Naive B cell (primary cell): ENCODE data around the gene HDGFL3. TPM values are rescaled to one million over a fixed set of nuclear protein-coding genes. Genes with fewer than 3 reads are reported as not detected.
"Not testable (repeated sequence)": the region's sequence is repeated elsewhere in the genome, so short reads cannot be mapped to it uniquely, and the experiment has no call there.

Experiments
- ATAC-seq, 2 donors: fragments of 150-1000 bp; cut with Tn5 transposase; 2 replicates each; pipeline ENCODE4 v1.10.0; 2021; ENCODE audit warnings: low read depth in 2 of 2, mild to moderate bottlenecking in 2 of 2, moderate library complexity in 2 of 2
- DNase-seq: peaks from one replicate; pipeline ENCODE4 v3.0.0; 2022
- H3K27ac Mint-ChIP-seq, 6 donors: one replicate each; pipeline ENCODE4 v1.8.0; 2020 to 2022; ENCODE audit warnings: mild to moderate bottlenecking in 6 of 6, mixed read lengths in 6 of 6, moderate library complexity in 5 of 6, inconsistent platforms in 2 of 6
- H3K27me3 Mint-ChIP-seq, 3 donors: one replicate each; pipeline ENCODE4 v1.8.0; 2021 to 2022; ENCODE audit warnings: mixed read lengths in 3 of 3, mild to moderate bottlenecking in 1 of 3
- H3K36me3 Mint-ChIP-seq, 2 donors: one replicate each; pipeline ENCODE4 v1.8.0; 2020 to 2022; ENCODE audit warnings: mixed read lengths in 2 of 2, inconsistent platforms in 1 of 2, mild to moderate bottlenecking in 1 of 2
- H3K4me1 Mint-ChIP-seq, 3 donors: one replicate each; pipeline ENCODE4 v1.8.0; 2020 to 2022; ENCODE audit warnings: mixed read lengths in 3 of 3, inconsistent platforms in 1 of 3, mild to moderate bottlenecking in 1 of 3, moderate library complexity in 1 of 3
- H3K4me3 Mint-ChIP-seq, 8 donors: one replicate each; pipeline ENCODE4 v1.8.0; 2020 to 2022; ENCODE audit warnings: mild to moderate bottlenecking in 8 of 8, mixed read lengths in 8 of 8, moderate library complexity in 8 of 8, inconsistent platforms in 2 of 8
- H3K9me3 Mint-ChIP-seq, 7 donors: one replicate each; pipeline ENCODE4 v1.8.0; 2020 to 2022; ENCODE audit warnings: mixed read lengths in 7 of 7, mild to moderate bottlenecking in 5 of 7, inconsistent platforms in 2 of 7, moderate library complexity in 1 of 7
- polyA plus RNA-seq, 6 donors: library from polyadenylated mRNA; unstranded; fragments of 300-500 nt; fragmentation: Illumina TruSeq; gene quantifications; one replicate each; pipeline ENCODE4 v1.2.3, GENCODE V29; 2021; ENCODE audit warnings: low read depth in 6 of 6

The HDGFL3 gene
- polyA plus RNA-seq, 6 donors from 2014 or later: 0.70 to 2.5 (median 1.4) TPM

GRCh38 chr15:83178869-83179325 lies 28.7 kb downstream of the HDGFL3 start:
- H3K9me3 Mint-ChIP-seq: no peaks in the 10 kb centered on the region
- ATAC-seq (no peak), DNase-seq (no peak)
- H3K4me1 Mint-ChIP-seq: no peaks in the 10 kb centered on the region
- H3K27me3 Mint-ChIP-seq: peaks cover 0 to 6% (median 0%) of the 10 kb centered on the region in 3 donors
- H3K4me3 Mint-ChIP-seq: no peak overlapping the region
- no peak overlapping the region for H3K27ac Mint-ChIP-seq
- no peaks in the 10 kb centered on the region for H3K36me3 Mint-ChIP-seq

GRCh38 chr15:83178390-83178789 lies 29.2 kb downstream of the HDGFL3 start:
- no peaks in the 10 kb centered on the region for H3K9me3 Mint-ChIP-seq
- H3K27ac Mint-ChIP-seq: peak overlapping the region in 1 of 6 donors; percentile 71
- no peak for DNase-seq
- H3K27me3 Mint-ChIP-seq: peaks cover 0 to 6% (median 0%) of the 10 kb centered on the region in 3 donors
- H3K36me3 Mint-ChIP-seq: no peaks in the 10 kb centered on the region
- H3K4me3 Mint-ChIP-seq: no peak overlapping the region
- ATAC-seq: no peak
- H3K4me1 Mint-ChIP-seq: no peaks in the 10 kb centered on the region

GRCh38 chr15:83174891-83175290 lies 32.7 kb downstream of the HDGFL3 start:
- Mint-ChIP-seq H3K4me1 (no peaks in the 10 kb centered on the region), H3K4me3 (no peak overlapping the region), H3K9me3 (no peaks in the 10 kb centered on the region), H3K27ac (no peak overlapping the region), H3K36me3 (no peaks in the 10 kb centered on the region), H3K27me3 (peaks cover 0 to 3% (median 0%) of the 10 kb centered on the region in 3 donors)
- ATAC-seq (no peak), DNase-seq (no peak)

DNA sequence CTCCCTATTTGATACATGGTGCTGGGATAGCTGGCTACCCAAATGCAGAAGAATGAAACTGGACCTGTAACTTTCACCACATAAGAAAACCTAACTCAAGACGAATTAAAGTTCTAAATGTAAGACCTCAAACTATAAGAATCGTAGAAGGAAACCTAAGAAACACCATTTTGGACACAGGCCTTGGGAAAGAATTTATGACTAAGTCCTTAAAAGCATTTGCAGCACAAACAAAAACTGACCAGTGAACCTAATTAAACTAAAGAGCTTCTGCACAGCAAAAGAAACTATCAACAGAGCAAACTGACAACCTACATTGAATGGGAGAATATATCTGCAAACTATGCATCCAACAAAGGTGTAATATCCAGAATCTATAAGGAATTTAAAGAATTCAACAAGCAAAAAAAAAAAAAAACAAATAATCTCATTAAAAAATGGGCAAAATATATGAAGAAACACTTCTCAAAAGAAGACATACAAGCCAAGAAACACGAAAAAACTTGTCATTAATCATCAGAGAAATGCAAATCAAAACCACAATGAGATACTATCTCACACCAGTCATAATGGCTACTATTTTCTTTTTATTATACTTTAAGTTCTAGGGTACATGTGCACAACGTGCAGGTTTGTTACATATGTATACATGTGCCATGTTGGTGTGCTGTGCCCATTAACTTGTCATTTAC lies 37.0 kb downstream of the HDGFL3 start:
- Mint-ChIP-seq H3K4me3 (no peak overlapping the region), H3K4me1 (no peaks in the 10 kb centered on the region), H3K27me3 (no peaks in the 10 kb centered on the region), H3K9me3 (peaks cover 4 to 23% (median 12%) of the 10 kb centered on the region in 7 donors), H3K36me3 (peaks cover 0 to 12% of the 10 kb centered on the region in 2 donors), H3K27ac (no peak overlapping the region)
- no peak for ATAC-seq
- no peak for DNase-seq

DNA sequence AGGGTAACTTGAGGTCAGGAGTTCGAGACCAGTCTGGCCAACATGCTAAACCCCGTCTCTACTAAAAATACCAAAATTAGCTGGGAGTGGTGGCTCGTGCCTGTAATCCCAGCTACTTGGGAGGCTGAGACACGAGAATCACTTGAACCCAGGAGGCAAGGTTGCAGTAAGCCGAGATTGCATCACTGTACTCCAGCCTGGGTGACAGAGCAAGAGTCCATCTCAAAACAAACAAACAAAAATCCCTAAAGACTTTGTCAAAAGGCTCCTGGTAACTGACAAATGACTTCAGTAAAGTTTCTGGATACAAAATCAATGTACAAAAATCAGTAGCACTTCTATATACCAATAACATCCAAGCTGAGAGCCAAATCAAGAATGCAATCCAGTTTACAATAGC lies 38.0 kb downstream of the HDGFL3 start:
- H3K36me3 Mint-ChIP-seq: peaks cover 6 to 12% of the 10 kb centered on the region in 2 donors
- ATAC-seq, H3K27ac Mint-ChIP-seq, H3K4me3 Mint-ChIP-seq, H3K27me3 Mint-ChIP-seq, DNase-seq, H3K4me1 Mint-ChIP-seq: not testable (repeated sequence)
- H3K9me3 Mint-ChIP-seq: peaks cover 4 to 32% (median 17%) of the 10 kb centered on the region in 7 donors

DNA sequence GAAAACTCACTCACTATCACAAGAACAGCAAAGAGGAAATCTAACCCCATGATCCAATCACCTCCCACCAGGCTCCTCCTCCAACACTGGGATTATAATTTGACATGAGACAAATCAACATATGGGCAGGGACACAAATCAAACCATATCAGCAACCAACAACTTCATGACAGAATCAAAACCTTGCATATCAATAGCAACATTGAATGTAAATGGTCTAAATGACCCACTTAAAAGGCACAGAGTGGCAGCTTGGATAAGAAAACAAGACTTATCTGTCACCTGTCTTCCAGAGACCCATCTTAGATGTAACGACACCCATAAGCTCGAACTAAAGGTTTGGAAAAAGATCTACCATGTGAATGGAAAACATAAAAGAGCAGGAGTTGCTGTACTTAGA lies 40.8 kb downstream of the HDGFL3 start:
- DNase-seq: no peak
- no peak overlapping the region for H3K4me3 Mint-ChIP-seq
- H3K36me3 Mint-ChIP-seq: peaks cover 6 to 12% of the 10 kb centered on the region in 2 donors
- H3K27ac Mint-ChIP-seq: no peak overlapping the region
- no peaks in the 10 kb centered on the region for H3K4me1 Mint-ChIP-seq
- no peak for ATAC-seq
- H3K27me3 Mint-ChIP-seq: no peaks in the 10 kb centered on the region
- peaks cover 4 to 32% (median 17%) of the 10 kb centered on the region in 7 donors for H3K9me3 Mint-ChIP-seq

DNA sequence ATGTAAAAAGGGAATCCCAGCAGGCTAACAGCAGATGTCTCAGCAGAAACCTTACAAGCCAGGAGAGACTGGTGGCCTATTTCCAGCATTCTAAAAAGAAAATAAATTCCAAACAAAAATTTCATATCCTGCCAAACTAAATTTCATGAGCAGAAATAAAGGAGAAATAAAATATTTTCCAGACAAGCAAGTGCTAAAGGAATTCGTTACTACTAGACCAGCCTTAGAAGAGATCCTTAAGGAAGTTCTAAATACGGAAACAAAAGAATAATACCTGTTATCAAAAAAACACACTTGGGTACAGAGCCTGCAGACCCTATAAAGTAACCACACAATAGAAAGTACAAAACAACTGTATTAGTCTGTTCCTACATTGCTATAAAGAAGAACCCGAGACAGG lies 41.4 kb downstream of the HDGFL3 start:
- Mint-ChIP-seq H3K4me1 (no peaks in the 10 kb centered on the region), H3K4me3 (no peak overlapping the region)
- no peak for DNase-seq

GRCh38 chr15:83164771-83165404 lies 42.7 kb downstream of the HDGFL3 start:
- peaks cover 4 to 32% (median 17%) of the 10 kb centered on the region in 7 donors for H3K9me3 Mint-ChIP-seq
- no peak overlapping the region for H3K27ac Mint-ChIP-seq
- no peaks in the 10 kb centered on the region for H3K4me1 Mint-ChIP-seq
- ATAC-seq (no peak), DNase-seq (no peak)
- peaks cover 0 to under 1% (median 0%) of the 10 kb centered on the region in 3 donors for H3K27me3 Mint-ChIP-seq
- peaks cover 6 to 12% of the 10 kb centered on the region in 2 donors for H3K36me3 Mint-ChIP-seq
- no peak overlapping the region for H3K4me3 Mint-ChIP-seq

More for the DNA sequence above, 41.4 kb downstream of the HDGFL3 start:
- no peak for ATAC-seq
- no peaks in the 10 kb centered on the region for H3K27me3 Mint-ChIP-seq
- no peak overlapping the region for H3K27ac Mint-ChIP-seq
- peaks cover 6 to 12% of the 10 kb centered on the region in 2 donors for H3K36me3 Mint-ChIP-seq
- H3K9me3 Mint-ChIP-seq: peaks cover 4 to 32% (median 17%) of the 10 kb centered on the region in 7 donors

DNA sequence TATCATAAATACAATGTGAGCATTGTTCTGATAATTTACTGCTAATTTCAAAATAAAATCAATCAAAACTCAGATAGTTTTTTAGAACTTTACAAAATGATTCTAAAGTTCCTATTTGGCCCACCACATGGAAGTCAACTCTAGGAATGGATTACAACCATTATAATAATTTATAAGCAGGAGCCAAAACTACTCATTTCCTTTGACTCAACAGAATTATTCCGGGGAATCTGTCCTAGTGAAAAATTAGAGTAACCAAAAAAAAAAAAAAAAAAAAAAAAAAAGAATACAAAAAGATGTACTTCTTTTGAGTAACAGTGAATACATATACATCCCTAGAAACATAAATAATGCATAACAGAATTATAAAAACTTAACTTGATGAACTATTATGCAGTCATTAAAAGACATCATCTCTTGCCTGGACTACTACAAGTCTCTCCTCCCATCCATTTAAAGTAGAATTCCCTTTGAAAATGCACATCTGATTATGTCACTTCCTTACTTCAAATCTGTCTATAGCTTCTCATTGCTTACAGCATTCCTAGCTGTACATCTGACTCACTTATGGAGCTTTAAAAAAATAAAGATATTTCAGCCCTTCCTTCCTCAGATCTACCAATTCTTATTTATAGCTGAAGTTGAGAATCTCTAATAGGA lies 43.4 kb downstream of the HDGFL3 start:
- Mint-ChIP-seq H3K27ac (peak overlapping the region in 1 of 6 donors; percentile 1), H3K4me3 (no peak overlapping the region)

GRCh38 chr15:83163032-83163431 lies 44.6 kb downstream of the HDGFL3 start:
- Mint-ChIP-seq H3K27me3 (peaks cover 0 to 9% (median 0%) of the 10 kb centered on the region in 3 donors), H3K4me1 (no peaks in the 10 kb centered on the region), H3K27ac (no peak overlapping the region), H3K4me3 (no peak overlapping the region), H3K9me3 (peaks cover 4 to 29% (median 17%) of the 10 kb centered on the region in 7 donors), H3K36me3 (peaks cover 6 to 12% of the 10 kb centered on the region in 2 donors)
- no peak for DNase-seq
- no peak for ATAC-seq

More for the DNA sequence above, 43.4 kb downstream of the HDGFL3 start:
- Mint-ChIP-seq H3K4me1 (no peaks in the 10 kb centered on the region), H3K36me3 (peaks cover 6 to 12% of the 10 kb centered on the region in 2 donors), H3K27me3 (peaks cover 0 to 7% (median 0%) of the 10 kb centered on the region in 3 donors), H3K9me3 (peaks cover 4 to 32% (median 17%) of the 10 kb centered on the region in 7 donors)
- ATAC-seq (no peak), DNase-seq (no peak)

DNA sequence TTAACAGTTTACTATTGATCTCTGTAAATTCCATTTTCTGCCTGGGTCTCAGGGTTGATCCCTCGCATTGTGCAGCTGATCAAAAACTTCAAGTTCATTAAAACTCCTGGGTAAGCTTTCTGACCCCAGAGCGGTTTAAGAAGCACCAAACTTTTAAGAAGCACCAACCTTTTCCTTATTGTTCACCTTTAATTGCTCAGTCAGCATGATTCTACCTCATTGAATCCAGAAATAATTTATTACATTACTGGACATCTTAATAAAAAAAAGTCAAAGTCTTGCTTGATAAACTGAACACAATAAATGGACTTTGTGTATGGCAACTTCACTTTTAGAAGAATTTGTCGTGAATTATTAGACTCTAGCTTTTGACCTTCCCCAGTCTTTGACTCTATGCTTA lies 46.9 kb downstream of the HDGFL3 start:
- peaks cover 0 to 10% (median 5%) of the 10 kb centered on the region in 7 donors for H3K9me3 Mint-ChIP-seq
- no peak overlapping the region for H3K27ac Mint-ChIP-seq
- no peak overlapping the region for H3K4me3 Mint-ChIP-seq
- peaks cover 0 to 9% (median 0%) of the 10 kb centered on the region in 3 donors for H3K27me3 Mint-ChIP-seq
- no peaks in the 10 kb centered on the region for H3K4me1 Mint-ChIP-seq
- ATAC-seq (no peak), DNase-seq (no peak)
- H3K36me3 Mint-ChIP-seq: peaks cover 0 to 6% of the 10 kb centered on the region in 2 donors

GRCh38 chr15:83158393-83158792 lies 49.2 kb downstream of the HDGFL3 start:
- H3K27me3 Mint-ChIP-seq: peaks cover 0 to 9% (median 0%) of the 10 kb centered on the region in 3 donors
- no peaks in the 10 kb centered on the region for H3K4me1 Mint-ChIP-seq
- no peak for ATAC-seq
- H3K4me3 Mint-ChIP-seq: no peak overlapping the region
- H3K9me3 Mint-ChIP-seq: no peaks in the 10 kb centered on the region
- no peak overlapping the region for H3K27ac Mint-ChIP-seq
- H3K36me3 Mint-ChIP-seq: no peaks in the 10 kb centered on the region
- DNase-seq: no peak

- H3K4me1 Mint-ChIP-seq: no peaks in the 10 kb centered on the region
- no peaks in the 10 kb centered on the region for H3K9me3 Mint-ChIP-seq
- no peak for ATAC-seq
- H3K4me3 Mint-ChIP-seq: no peak overlapping the region
- H3K36me3 Mint-ChIP-seq: no peaks in the 10 kb centered on the region
- H3K27me3 Mint-ChIP-seq: peaks cover 0 to 9% (median 0%) of the 10 kb centered on the region in 3 donors
- DNase-seq: no peak
- peak overlapping the region in 1 of 6 donors; percentile 47 for H3K27ac Mint-ChIP-seq
Measured at GRCh38 chr15:83155942-83156341, 51.7 kb downstream of the HDGFL3 start.
